Stomach (tissue), 9 donors: ENCODE data around the gene PCP2. TPM values are rescaled to one million over a fixed set of nuclear protein-coding genes. Genes with fewer than 3 reads are reported as not detected.

Source experiments
- DNase-seq, 2 donors: peaks; one replicate each; pipeline versions ENCODE4 v3.0.0 to v3.0.0-alpha.2; 2013 to 2019
- H3K27ac ChIP-seq, 5 donors: fragments of 200-600 bp in 4 of 5; sonication (generic) in 4 of 5; one replicate each; pipeline ENCODE4 v1.5.1; 2013 to 2019; ENCODE audit warnings: mild to moderate bottlenecking in 1 of 5, moderate library complexity in 1 of 5
- H3K27me3 ChIP-seq, 3 donors: fragments of 200-600 bp; sonication (generic); one replicate each; pipeline ENCODE4 v1.5.1; 2017 to 2019; ENCODE audit warnings: mixed run types in 1 of 3
- H3K36me3 ChIP-seq, 4 donors: fragments of 200-600 bp; sonication (generic); 1 replicate in 3 of 4; 2 replicates in 1 of 4; pipeline ENCODE4 v1.5.1; 2016 to 2019
- H3K4me1 ChIP-seq, 4 donors: fragments of 200-600 bp; sonication (generic); one replicate each; pipeline ENCODE4 v1.5.1; 2016 to 2019
- H3K4me3 ChIP-seq, 4 donors: fragments of 200-600 bp; sonication (generic) in 3 of 4; one replicate each; pipeline ENCODE4 v1.5.1; 2016 to 2019; ENCODE audit warnings: mild to moderate bottlenecking in 1 of 4
- H3K9me3 ChIP-seq, 4 donors: fragments of 200-600 bp; sonication (generic); one replicate each; pipeline ENCODE4 v1.5.1; 2016 to 2019
- EP300 ChIP-seq: sonication (generic); formaldehyde crosslinking; IDR thresholded peaks from one replicate; pipeline ENCODE4 v1.6.1; 2017; ENCODE audit warnings: antibody characterized with exemption
- POLR2A ChIP-seq, 4 donors: fragments of 450-650 bp; IDR thresholded peaks; one replicate each; pipeline ENCODE4 v1.6.1; 2016; ENCODE audit warnings: antibody characterized with exemption in 4 of 4, control low read depth in 2 of 4, mild to moderate bottlenecking in 1 of 4, moderate library complexity in 1 of 4
- POLR2AphosphoS5 ChIP-seq, 3 donors: sonication (generic); formaldehyde crosslinking; IDR thresholded peaks; one replicate each; pipeline ENCODE4 v1.6.1; 2016; ENCODE audit warnings: antibody characterized with exemption in 3 of 3
- WGBS, 5 donors: extraction: QIAGEN DNeasy Blood & Tissue Kit in 3 of 5; methylation state at CpG; one replicate each; pipeline versions ENCODE4 v1.1.5 to v1.1.7; 2013 to 2018; 5-methylcytosine and 5-hydroxymethylcytosine counted together
- intact Hi-C: fragments of 100-400 bp; cut with DNase I; formaldehyde crosslinking; loops from one replicate; pipeline ENCODE4 v1.15.1; 2023; ENCODE audit warnings: low total_unique reads
- polyA plus RNA-seq, 3 donors: library from polyadenylated mRNA; stranded (reverse); fragments of 200-250 nt; gene quantifications; one replicate each; pipeline ENCODE4 v1.2.3, GENCODE V29; 2013
- total RNA-seq, 5 donors: library from RNA; depleted of rRNA; stranded (reverse); fragments of >200 nt; gene quantifications; one replicate each; pipeline versions ENCODE4 v1.1.0 to v1.2.3, GENCODE V29; 2014 to 2016
- TF ChIP-seq, protein P1 (sequence below), 7 experiments: fragments of 450-650 bp in 4 of 7; fragments of 200-600 bp in 3 of 7; sonication (generic) in 3 of 7; IDR thresholded peaks; one replicate each; pipeline ENCODE4 v1.5.1; 2016 to 2019; ENCODE audit warnings: antibody characterized with exemption in 7 of 7, control low read depth in 2 of 7, mild to moderate bottlenecking in 1 of 7
- donor health status: healthy with polysubstance abuse.
- donor health status: Bipolar disorder and iron deficiency.
- donor health status: healthy.

Gene PCP2
- total and polyA plus RNA-seq, 8 donors: 2.7 to 9.3 (median 4.0) TPM; not detected in 4

DNA sequence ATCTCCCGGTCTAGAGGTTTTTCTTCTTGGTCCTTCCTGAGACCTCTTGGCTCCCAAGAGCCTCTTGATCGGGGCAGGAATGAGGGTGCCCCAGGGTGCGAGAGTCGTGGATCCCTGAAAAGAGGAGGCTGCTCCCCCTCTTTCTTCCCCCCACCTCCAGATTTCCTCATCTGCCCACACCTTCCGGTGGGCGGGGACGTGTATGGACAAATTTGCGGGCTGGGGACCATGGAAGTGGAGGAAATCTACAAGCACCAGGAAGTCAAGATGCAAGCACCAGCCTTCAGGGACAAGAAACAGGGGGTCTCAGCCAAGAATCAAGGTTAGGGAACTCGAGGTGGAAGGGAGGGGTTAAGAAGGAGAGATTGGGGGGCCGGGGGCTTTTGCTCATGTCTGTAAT lies 43.3 kb upstream of the PCP2 start, which contains the start of gene MCEMP1:
Gene MCEMP1, plus strand, starts transcription at position 237 of the 400 bp plus-strand sequence. Its CDS starts 31 bp downstream, at position 268.
- Histone ChIP-seq H3K36me3 (no peaks in the 10 kb centered on the region), H3K27me3 (peaks cover 0 to 72% (median 31%) of the 10 kb centered on the region in 3 donors), H3K4me1 (peaks cover 0 to 21% (median 17%) of the 10 kb centered on the region in 4 donors), H3K4me3 (peak within 1 kb of the TSS in 2 of 4 donors; percentile 20 to 24), H3K27ac (peak within 1 kb of the TSS in 2 of 5 donors; percentile 38 to 66), H3K9me3 (peaks cover 0 to 7% (median 0%) of the 10 kb centered on the region in 4 donors)
- 32 to 48% (median 43%) methylated on average over 9 to 10 of the region's 10 CpGs for WGBS, 5 donors
- DNase-seq: no peak
- TF ChIP-seq POLR2AphosphoS5 (IDR thresholded peaks at IDR 0.05) (no peak), POLR2A (IDR thresholded peaks at IDR 0.05) (no peak), EP300 (no peak)
- TF ChIP-seq, protein P1, sequence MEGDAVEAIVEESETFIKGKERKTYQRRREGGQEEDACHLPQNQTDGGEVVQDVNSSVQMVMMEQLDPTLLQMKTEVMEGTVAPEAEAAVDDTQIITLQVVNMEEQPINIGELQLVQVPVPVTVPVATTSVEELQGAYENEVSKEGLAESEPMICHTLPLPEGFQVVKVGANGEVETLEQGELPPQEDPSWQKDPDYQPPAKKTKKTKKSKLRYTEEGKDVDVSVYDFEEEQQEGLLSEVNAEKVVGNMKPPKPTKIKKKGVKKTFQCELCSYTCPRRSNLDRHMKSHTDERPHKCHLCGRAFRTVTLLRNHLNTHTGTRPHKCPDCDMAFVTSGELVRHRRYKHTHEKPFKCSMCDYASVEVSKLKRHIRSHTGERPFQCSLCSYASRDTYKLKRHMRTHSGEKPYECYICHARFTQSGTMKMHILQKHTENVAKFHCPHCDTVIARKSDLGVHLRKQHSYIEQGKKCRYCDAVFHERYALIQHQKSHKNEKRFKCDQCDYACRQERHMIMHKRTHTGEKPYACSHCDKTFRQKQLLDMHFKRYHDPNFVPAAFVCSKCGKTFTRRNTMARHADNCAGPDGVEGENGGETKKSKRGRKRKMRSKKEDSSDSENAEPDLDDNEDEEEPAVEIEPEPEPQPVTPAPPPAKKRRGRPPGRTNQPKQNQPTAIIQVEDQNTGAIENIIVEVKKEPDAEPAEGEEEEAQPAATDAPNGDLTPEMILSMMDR (IDR thresholded peaks at IDR 0.05): no peak
- intact Hi-C loops: no loop called here

DNA sequence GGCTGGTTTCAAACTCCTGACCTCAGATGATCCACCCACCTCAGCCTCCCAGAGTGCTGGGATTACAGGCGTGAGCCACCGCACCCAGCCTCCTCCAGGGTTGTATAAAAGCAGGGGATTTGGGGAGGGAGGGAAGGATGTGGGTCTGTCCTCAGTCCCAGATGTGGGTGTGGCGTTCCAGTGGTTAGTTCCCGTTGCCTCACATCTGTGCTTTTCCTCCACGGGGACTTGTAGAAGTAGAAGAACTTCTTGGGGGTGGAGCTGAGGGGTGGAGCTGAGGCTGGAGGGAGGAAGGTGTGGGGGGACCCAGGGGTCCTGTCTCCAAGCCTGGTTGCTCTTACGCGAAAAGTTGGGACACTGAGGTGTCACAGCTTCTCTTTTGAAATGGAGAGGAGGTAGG lies 42.9 kb upstream of the PCP2 start:
- Histone ChIP-seq H3K27ac (peak overlapping the region in 2 of 5 donors; percentile 38 to 66), H3K4me3 (peak overlapping the region in 1 of 4 donors; percentile 20), H3K36me3 (no peaks in the 10 kb centered on the region), H3K9me3 (peaks cover 0 to 7% (median 0%) of the 10 kb centered on the region in 4 donors), H3K27me3 (peaks cover 0 to 76% (median 31%) of the 10 kb centered on the region in 3 donors), H3K4me1 (peaks cover 0 to 16% (median 12%) of the 10 kb centered on the region in 4 donors)
- intact Hi-C loops: no loop called here
- DNase-seq: no peak
- 34 to 42% (median 38%) methylated on average over 5 to 7 of the region's 7 CpGs for WGBS, 5 donors
- TF ChIP-seq POLR2AphosphoS5 (IDR thresholded peaks at IDR 0.05) (no peak), POLR2A (IDR thresholded peaks at IDR 0.05) (no peak), EP300 (no peak)
- TF ChIP-seq, protein P1 (IDR thresholded peaks at IDR 0.05): no peak

DNA sequence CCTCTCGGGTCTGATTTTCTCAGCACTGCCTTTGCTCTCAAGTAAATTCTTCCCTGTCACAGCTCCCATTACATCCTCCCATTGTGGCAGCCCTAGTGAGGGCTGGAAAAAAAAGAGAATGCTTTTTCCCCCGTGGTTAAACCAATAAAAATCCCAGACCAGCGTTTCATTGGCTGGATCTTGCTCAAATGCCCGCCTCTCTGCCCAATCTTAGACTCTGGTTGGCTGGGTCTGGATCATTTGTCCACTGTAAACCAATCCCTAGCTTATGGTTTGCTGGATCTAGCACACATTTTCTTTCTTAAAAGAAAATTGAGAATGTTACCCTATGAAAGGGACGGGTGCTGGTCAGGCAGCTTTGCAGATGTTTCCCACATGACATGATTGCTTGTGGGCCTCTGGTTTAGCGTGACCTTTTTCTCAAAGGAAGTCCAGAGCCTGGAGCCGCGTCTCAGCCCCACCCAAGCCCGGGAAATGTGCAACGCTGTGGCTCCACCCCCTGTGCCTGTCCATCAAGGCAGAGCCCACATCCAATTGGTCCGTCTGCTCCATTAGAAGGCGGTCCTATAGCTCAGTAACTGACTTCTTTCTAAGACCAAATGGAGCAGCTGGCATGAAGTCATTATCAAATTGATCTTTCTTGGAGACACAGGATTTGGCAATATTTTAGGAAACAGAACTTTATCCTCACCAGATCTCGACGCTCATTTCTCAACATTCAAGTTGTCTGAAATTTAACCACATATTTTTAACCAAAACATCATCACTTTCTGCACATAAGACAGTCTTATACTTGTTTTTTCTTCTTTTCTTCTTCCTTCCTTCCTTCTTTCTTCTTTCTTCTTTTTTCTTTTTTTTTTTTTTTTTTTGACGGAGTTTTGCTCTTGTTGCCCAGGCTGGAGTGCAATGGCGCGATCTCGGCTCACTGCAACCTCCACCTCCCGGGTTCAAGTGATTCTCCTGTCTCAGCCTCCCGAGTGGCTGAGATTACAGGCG lies 40.8 kb upstream of the PCP2 start:
- peaks cover 0 to 13% (median 4%) of the 10 kb centered on the region in 4 donors for H3K4me1 ChIP-seq
- peak overlapping the region in 2 of 5 donors; percentile 46 to 50 for H3K27ac ChIP-seq
- peaks cover 0 to 86% (median 47%) of the 10 kb centered on the region in 3 donors for H3K27me3 ChIP-seq
- intact Hi-C loops: no loop called here
- no peaks in the 10 kb centered on the region for H3K36me3 ChIP-seq
- peak; percentile 70 to 78 for DNase-seq
- no peak overlapping the region for H3K4me3 ChIP-seq
- peaks cover 0 to 7% (median 0%) of the 10 kb centered on the region in 4 donors for H3K9me3 ChIP-seq
- 43 to 57% (median 54%) methylated on average over 15 to 21 of the region's 21 CpGs for WGBS, 5 donors
- TF ChIP-seq POLR2A (IDR thresholded peaks at IDR 0.05) (no peak), EP300 (no peak), POLR2AphosphoS5 (IDR thresholded peaks at IDR 0.05) (no peak)
- TF ChIP-seq, protein P1 (IDR thresholded peaks at IDR 0.05): no peak

DNA sequence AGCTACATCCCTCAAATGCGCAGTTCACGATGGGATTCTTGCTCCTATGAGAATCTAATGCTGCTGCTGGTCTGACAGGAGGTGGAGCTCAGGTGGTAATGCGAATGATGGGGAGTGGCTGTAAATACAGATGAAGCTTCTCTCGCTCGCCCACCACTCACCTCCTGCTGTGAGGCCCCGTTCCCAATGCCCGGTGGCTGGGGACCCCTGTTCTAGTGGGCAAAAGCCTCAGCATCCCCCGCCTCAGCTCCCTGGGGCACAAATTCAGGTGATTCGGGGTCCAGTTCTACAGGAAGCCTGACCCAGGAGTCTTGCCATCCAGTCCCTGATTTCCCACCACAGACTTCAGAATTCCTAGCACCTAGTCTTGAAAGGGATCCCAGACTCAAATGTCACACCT lies 39.0 kb upstream of the PCP2 start:
- intact Hi-C loops: no loop called here
- 41 to 56% (median 44%) methylated on average over 6 to 9 of the region's 9 CpGs for WGBS, 5 donors
- H3K27me3 ChIP-seq: peaks cover 0 to 77% (median 40%) of the 10 kb centered on the region in 3 donors

More for the DNA sequence above, 39.0 kb upstream of the PCP2 start:
- Histone ChIP-seq H3K4me3 (no peak overlapping the region), H3K4me1 (peaks cover 0 to 13% (median 4%) of the 10 kb centered on the region in 4 donors), H3K36me3 (no peaks in the 10 kb centered on the region), H3K27ac (no peak overlapping the region), H3K9me3 (peaks cover 0 to 7% (median 0%) of the 10 kb centered on the region in 4 donors)
- no peak for TF ChIP-seq EP300
- TF ChIP-seq POLR2A (IDR thresholded peaks at IDR 0.05): no peak
- no peak for DNase-seq
